HFFc6 (cell line): Measurements from ENCODE around the gene AGXT. TPM values are rescaled to one million over a fixed set of nuclear protein-coding genes. Genes with fewer than 3 reads are reported as not detected.
"Not testable (repeated sequence)": the region's sequence is repeated elsewhere in the genome, so short reads cannot be mapped to it uniquely, and the experiment has no call there.

Experiments
- DNase-seq: peaks from one replicate; pipeline ENCODE4 v3.0.0-alpha.2; 2018
- H3K27ac Mint-ChIP-seq: 2 replicates; pipeline ENCODE4 v1.8.0; 2020; ENCODE audit warnings: mild to moderate bottlenecking, mixed read lengths
- H3K27me3 Mint-ChIP-seq: 2 replicates; pipeline ENCODE4 v1.8.0; 2021; ENCODE audit warnings: mild to moderate bottlenecking, moderate library complexity, mixed read lengths; ENCODE audit not compliant: insufficient read depth
- H3K36me3 Mint-ChIP-seq: 2 replicates; pipeline ENCODE4 v1.8.0; 2021; ENCODE audit warnings: low read depth, mixed read lengths
- H3K4me1 Mint-ChIP-seq: 2 replicates; pipeline ENCODE4 v1.8.0; 2020; ENCODE audit warnings: low read depth, mixed read lengths
- H3K4me3 Mint-ChIP-seq: 2 replicates; pipeline ENCODE4 v1.8.0; 2020; ENCODE audit warnings: mild to moderate bottlenecking, moderate library complexity, mixed read lengths
- H3K9me3 Mint-ChIP-seq: 2 replicates; pipeline ENCODE4 v1.8.0; 2020; ENCODE audit warnings: mild to moderate bottlenecking, mixed read lengths
- total RNA-seq, 6 experiments: library from RNA; stranded (reverse); fragmentation: NEBNext Ultra II Directional; extraction: Animal tissue kit (Norgen Biotek cat#: 25700); gene quantifications; 2 replicates in 1 of 6; 3 replicates in 5 of 6; pipeline ENCODE4 v1.2.3, GENCODE V29; 2021
- TF ChIP-seq, protein P1 (sequence below): fragments of 200-600 bp; sonication (generic); IDR thresholded peaks from 2 replicates; pipeline ENCODE4 v1.5.0; 2021; ENCODE audit warnings: antibody characterized with exemption, mild to moderate bottlenecking

The AGXT gene
- total RNA-seq, 6 experiments from 2014 or later, result not detected

DNA sequence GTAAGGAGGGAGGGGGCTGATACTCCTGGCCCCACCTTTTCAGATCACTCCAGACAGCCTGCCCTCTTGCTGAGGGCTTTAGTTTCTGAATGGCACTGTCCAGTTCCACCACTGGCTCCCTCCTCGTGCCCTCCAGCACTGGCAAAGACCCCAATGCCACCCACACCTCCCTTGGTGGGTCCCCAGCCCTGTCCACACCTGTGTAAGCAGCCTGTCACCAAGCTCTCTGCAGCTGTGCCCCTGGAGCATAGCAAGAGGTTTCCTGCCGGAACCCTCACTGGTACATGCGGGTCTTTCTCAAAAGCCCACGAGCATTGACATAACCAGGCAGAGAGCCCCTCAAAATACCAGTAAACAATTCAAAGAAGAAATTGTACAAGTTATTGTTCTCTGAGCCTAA is 31.0 kb upstream of the AGXT start:
- DNase-seq, result no peak
- H3K4me3 Mint-ChIP-seq, result no peak overlapping the region
- no peak overlapping the region for H3K27ac Mint-ChIP-seq
- TF ChIP-seq, protein P1, sequence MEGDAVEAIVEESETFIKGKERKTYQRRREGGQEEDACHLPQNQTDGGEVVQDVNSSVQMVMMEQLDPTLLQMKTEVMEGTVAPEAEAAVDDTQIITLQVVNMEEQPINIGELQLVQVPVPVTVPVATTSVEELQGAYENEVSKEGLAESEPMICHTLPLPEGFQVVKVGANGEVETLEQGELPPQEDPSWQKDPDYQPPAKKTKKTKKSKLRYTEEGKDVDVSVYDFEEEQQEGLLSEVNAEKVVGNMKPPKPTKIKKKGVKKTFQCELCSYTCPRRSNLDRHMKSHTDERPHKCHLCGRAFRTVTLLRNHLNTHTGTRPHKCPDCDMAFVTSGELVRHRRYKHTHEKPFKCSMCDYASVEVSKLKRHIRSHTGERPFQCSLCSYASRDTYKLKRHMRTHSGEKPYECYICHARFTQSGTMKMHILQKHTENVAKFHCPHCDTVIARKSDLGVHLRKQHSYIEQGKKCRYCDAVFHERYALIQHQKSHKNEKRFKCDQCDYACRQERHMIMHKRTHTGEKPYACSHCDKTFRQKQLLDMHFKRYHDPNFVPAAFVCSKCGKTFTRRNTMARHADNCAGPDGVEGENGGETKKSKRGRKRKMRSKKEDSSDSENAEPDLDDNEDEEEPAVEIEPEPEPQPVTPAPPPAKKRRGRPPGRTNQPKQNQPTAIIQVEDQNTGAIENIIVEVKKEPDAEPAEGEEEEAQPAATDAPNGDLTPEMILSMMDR, result no peak
- H3K27me3 Mint-ChIP-seq, result peaks cover 25% of the 10 kb centered on the region
- H3K4me1 Mint-ChIP-seq, result no peaks in the 10 kb centered on the region
- H3K9me3 Mint-ChIP-seq, result no peaks in the 10 kb centered on the region
- no peaks in the 10 kb centered on the region for H3K36me3 Mint-ChIP-seq

DNA sequence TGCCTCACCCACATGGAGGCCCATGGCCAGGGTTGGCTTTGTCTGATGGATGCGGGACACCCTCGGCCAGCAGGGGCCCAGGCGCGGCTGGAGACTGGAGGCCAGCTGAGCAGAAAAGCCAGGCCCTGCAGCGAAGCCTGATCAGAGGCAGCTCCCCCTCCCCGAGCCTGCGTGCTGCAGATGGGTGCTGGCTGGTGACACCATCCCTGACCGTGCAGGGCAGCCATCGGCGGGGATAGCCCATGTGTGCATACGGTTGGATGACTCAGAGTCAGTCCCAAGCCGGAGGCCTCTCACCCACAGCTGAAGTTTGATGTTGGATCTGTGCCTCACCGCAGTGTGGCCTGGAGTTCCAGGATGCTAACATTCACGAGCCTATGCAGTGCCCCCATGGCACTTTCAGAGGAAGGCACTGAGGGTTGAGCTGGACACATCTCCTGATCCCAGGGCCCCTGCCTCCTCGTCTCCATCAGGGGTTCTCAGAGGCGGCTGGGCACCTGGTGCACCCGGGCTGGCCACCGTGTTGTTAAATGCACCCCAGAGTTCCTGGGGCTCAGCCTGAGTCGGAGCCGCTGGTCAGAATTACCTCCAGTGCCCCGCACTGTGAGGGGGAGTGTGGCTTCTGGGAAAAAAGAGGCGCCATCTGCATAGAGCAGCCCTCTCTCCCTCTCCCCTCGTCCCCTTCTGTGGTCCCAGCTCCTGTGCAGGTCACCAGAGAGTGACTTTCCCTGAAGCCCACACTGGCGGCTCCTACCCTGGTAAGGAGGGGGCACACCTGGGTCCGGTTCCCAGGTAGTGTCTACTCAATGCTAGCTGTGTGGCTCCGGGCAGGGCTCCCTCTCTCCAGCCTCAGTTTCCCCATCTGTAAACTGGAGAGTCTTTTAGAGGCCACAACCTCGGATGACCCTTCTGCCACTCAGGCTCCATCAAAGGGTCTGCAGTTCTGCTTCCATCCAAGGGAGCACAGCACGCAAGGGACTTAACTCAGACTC is 29.2 kb upstream of the AGXT start:
- H3K4me3 Mint-ChIP-seq, result no peak overlapping the region
- no peaks in the 10 kb centered on the region for H3K9me3 Mint-ChIP-seq
- peaks cover 33% of the 10 kb centered on the region for H3K27me3 Mint-ChIP-seq
- H3K4me1 Mint-ChIP-seq, result no peaks in the 10 kb centered on the region
- TF ChIP-seq, protein P1, result no peak
- H3K27ac Mint-ChIP-seq, result no peak overlapping the region
- DNase-seq, result no peak
- no peaks in the 10 kb centered on the region for H3K36me3 Mint-ChIP-seq

DNA sequence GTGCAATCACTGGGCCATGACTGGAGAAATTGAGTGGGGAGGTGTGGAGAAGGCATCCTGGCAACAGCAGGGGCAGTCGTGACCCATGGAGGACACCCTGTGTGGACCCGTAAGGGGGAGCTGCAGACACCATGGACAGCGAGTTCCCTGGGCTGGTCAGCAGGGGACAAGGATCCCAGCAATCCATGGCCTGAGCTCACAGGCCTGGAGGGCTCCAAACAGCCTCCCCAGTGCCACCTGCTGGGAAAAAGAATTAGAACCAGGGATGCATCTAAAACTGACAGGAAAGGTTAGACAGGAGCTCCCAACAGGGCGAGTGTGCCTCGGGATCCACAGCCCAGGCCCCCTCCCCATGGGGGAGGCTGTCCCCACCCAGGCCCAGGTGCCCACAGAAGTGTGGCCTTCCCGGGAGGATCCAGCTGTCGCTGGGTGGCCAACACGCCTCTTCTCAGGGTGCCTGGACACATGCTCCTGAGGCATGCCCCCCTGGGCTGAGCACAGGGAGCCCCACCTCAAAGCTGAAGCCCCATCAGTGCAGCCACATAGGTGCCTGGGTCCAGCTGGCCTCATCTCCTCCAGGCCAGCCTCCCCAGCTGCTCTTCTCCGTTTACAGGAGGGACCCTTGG is 28.1 kb upstream of the AGXT start:
- Mint-ChIP-seq H3K9me3 (no peaks in the 10 kb centered on the region; the same call in 1 of the 2 replicates), H3K36me3 (no peaks in the 10 kb centered on the region), H3K27me3 (peaks cover 39% of the 10 kb centered on the region)

DNA sequence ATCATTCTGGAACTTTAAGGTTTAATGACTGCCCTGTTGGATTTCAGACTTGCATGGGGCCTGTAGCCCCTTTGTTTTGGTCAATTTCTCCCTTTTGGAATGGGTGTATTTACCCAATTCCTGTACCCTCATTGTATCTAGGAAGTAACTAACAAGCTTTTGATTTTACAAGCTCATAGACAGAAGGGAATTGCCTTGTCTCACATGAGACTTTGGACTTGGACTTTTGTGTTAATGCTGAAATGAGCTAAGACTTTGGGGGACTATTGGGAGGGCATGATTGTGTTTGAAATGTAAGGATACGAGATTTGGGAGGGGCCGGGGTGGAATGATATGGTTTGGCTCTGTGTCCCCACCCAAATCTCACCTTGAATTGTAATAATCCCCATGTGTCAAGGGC is 22.3 kb upstream of the AGXT start:
- H3K4me1 Mint-ChIP-seq, DNase-seq, H3K27ac Mint-ChIP-seq, H3K9me3 Mint-ChIP-seq, H3K36me3 Mint-ChIP-seq, H3K4me3 Mint-ChIP-seq: not testable (repeated sequence)
- peaks cover 34% of the 10 kb centered on the region for H3K27me3 Mint-ChIP-seq

More for the DNA sequence above, 28.1 kb upstream of the AGXT start:
- Mint-ChIP-seq H3K4me1 (no peaks in the 10 kb centered on the region), H3K27ac (no peak overlapping the region), H3K4me3 (no peak overlapping the region)
- peak; percentile 76 for DNase-seq
- TF ChIP-seq, protein P1, result peak; percentile 79

DNA sequence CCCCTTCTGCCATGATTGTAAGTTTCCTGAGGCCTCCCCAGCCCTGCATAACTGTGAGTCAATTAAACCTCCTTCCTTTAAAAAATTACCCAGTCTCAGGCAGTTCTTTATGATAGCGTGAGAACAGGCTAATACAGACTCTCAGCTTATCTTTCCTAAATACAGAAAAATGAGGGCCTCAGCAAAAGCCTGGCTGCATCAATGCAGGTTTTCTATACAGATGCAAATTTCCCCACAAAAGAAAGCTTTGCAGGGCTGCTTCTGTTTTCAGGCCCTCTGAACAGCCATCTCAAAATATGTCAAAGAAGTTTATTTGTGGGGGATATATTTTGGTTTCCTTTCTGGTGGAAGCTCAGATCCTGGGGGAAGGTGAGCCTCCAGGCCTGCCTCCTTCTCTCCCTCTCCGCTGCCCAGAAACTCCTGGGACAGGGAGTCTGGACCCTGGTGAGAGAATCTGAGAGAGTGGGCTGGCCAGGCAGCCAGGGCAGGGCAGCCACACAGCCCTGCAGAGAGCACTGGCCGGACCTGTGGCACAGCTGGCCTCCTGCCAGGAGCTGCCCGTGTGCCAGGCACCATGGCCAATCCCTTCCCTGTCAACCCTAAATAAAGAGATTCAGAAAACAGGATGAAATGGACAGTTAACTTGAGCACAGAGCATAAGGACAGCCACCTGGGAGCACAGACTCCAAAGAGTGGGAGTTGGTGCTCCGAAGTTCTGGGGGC is 21.6 kb upstream of the AGXT start:
- no peak for DNase-seq
- H3K4me1 Mint-ChIP-seq, result no peaks in the 10 kb centered on the region

More for the DNA sequence above, 21.6 kb upstream of the AGXT start:
- H3K9me3 Mint-ChIP-seq, result no peaks in the 10 kb centered on the region; the same call in 1 of the 2 replicates
- H3K27ac Mint-ChIP-seq, result no peak overlapping the region
- H3K27me3 Mint-ChIP-seq, result peaks cover 28% of the 10 kb centered on the region
- H3K36me3 Mint-ChIP-seq, result no peaks in the 10 kb centered on the region
- TF ChIP-seq, protein P1, result no peak
- H3K4me3 Mint-ChIP-seq, result no peak overlapping the region
